ENCODE measurements around the gene SRD5A3. TPM values are rescaled to one million over a fixed set of nuclear protein-coding genes. Genes with fewer than 3 reads are reported as not detected.

Gene SRD5A3
- total RNA-seq, 1 experiment from 2014 or later: 24.0 TPM

GRCh38 chr4:55369968-55370367, 23.9 kb downstream of the SRD5A3 start (continued):
- TF ChIP-seq PRDM15 (CRISPR knock-in tag; IDR thresholded peaks at IDR 0.05): no peak
- no peak for TF ChIP-seq ELF4 (CRISPR knock-in tag; IDR thresholded peaks at IDR 0.05; ENCODE audit: low read depth)
- TF ChIP-seq ZNF317 (CRISPR knock-in tag; IDR thresholded peaks at IDR 0.05; ENCODE audit: borderline replicate concordance, low read depth): no peak
- TF ChIP-seq CTCF (IDR thresholded peaks at IDR 0.05): no peak
- TF ChIP-seq TCF7 (CRISPR knock-in tag; IDR thresholded peaks at IDR 0.05; ENCODE audit: low read depth): no peak

DNA sequence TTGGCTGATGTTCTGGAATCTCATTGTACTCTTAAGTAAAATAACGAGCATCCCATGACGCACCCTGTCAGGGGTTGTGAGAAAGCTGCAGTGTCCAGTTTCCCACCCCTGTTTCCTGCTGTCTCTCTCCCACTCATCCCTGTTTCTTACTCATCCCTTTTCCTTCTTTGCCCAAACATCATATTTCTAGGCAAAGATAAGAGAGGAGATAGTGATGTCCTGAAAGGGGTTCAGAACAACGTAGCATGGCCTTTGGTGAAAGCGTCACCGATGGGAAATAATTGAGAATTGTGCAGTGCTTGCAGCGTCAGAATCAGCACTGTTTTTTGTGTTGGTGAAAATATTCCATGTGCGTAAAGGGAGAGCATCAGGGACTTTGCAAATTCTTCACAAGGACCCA, 26.2 kb downstream of the SRD5A3 start:
- DNase-seq (ENCODE audit: low spot score) (no peak), ATAC-seq (no peak)
- CTCF ChIA-PET: no interaction called here
- Mint-ChIP-seq H3K27ac (no peak overlapping the region), H3K4me3 (no peak overlapping the region), H3K27me3 (ENCODE audit: low read depth) (no peaks in the 10 kb centered on the region), H3K4me1 (peaks cover under 1% of the 10 kb centered on the region), H3K36me3 (peaks cover 15% of the 10 kb centered on the region), H3K9me3 (no peaks in the 10 kb centered on the region)
- no peak for TF ChIP-seq ATF1 (CRISPR knock-in tag; IDR thresholded peaks at IDR 0.05)
- no peak for TF ChIP-seq ZSCAN18 (CRISPR knock-in tag; IDR thresholded peaks at IDR 0.05)
- TF ChIP-seq OVOL2 (CRISPR knock-in tag; IDR thresholded peaks at IDR 0.05; ENCODE audit: borderline replicate concordance): no peak
- no peak for TF ChIP-seq PRDM15 (CRISPR knock-in tag; IDR thresholded peaks at IDR 0.05)
- no peak for TF ChIP-seq CREM (CRISPR knock-in tag; IDR thresholded peaks at IDR 0.05)
- no peak for TF ChIP-seq ZNF121 (CRISPR knock-in tag; IDR thresholded peaks at IDR 0.05)
- no peak for TF ChIP-seq SP1 (CRISPR knock-in tag; conservative IDR thresholded peaks at IDR 0.05)
- no peak for TF ChIP-seq NFATC4 (CRISPR knock-in tag; IDR thresholded peaks at IDR 0.05)
- TF ChIP-seq, protein P1, sequence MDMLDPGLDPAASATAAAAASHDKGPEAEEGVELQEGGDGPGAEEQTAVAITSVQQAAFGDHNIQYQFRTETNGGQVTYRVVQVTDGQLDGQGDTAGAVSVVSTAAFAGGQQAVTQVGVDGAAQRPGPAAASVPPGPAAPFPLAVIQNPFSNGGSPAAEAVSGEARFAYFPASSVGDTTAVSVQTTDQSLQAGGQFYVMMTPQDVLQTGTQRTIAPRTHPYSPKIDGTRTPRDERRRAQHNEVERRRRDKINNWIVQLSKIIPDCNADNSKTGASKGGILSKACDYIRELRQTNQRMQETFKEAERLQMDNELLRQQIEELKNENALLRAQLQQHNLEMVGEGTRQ (CRISPR knock-in tag; IDR thresholded peaks at IDR 0.05): no peak
- no peak for TF ChIP-seq FOXJ3 (CRISPR knock-in tag; IDR thresholded peaks at IDR 0.05; ENCODE audit: borderline replicate concordance)
- TF ChIP-seq CREB1 (CRISPR knock-in tag; IDR thresholded peaks at IDR 0.05): no peak
- TF ChIP-seq, protein P2, sequence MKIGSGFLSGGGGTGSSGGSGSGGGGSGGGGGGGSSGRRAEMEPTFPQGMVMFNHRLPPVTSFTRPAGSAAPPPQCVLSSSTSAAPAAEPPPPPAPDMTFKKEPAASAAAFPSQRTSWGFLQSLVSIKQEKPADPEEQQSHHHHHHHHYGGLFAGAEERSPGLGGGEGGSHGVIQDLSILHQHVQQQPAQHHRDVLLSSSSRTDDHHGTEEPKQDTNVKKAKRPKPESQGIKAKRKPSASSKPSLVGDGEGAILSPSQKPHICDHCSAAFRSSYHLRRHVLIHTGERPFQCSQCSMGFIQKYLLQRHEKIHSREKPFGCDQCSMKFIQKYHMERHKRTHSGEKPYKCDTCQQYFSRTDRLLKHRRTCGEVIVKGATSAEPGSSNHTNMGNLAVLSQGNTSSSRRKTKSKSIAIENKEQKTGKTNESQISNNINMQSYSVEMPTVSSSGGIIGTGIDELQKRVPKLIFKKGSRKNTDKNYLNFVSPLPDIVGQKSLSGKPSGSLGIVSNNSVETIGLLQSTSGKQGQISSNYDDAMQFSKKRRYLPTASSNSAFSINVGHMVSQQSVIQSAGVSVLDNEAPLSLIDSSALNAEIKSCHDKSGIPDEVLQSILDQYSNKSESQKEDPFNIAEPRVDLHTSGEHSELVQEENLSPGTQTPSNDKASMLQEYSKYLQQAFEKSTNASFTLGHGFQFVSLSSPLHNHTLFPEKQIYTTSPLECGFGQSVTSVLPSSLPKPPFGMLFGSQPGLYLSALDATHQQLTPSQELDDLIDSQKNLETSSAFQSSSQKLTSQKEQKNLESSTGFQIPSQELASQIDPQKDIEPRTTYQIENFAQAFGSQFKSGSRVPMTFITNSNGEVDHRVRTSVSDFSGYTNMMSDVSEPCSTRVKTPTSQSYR (CRISPR knock-in tag; IDR thresholded peaks at IDR 0.05): no peak
- no peak for TF ChIP-seq SMAD3 (CRISPR knock-in tag; IDR thresholded peaks at IDR 0.05; ENCODE audit: borderline replicate concordance)
- no peak for TF ChIP-seq GABPB1 (CRISPR knock-in tag; IDR thresholded peaks at IDR 0.05)
- no peak for TF ChIP-seq RORB (CRISPR knock-in tag; IDR thresholded peaks at IDR 0.05)
- no peak for TF ChIP-seq SMAD4 (CRISPR knock-in tag; IDR thresholded peaks at IDR 0.05)
- TF ChIP-seq JUN (CRISPR knock-in tag; IDR thresholded peaks at IDR 0.05): no peak
- no peak for TF ChIP-seq ELF4 (CRISPR knock-in tag; IDR thresholded peaks at IDR 0.05; ENCODE audit: low read depth)
- no peak for TF ChIP-seq NR1H2 (CRISPR knock-in tag; IDR thresholded peaks at IDR 0.05)
- POLR2A ChIA-PET: no interaction called here

Measured in WTC11 (cell line).